Activated T-cell treated with anti-CD3 and anti-CD28 coated beads, Interleukin-2, amount 50 U/mL, for 24 hours (primary cell): ENCODE results near the gene ARHGAP32.
"Not testable (repeated sequence)": the region's sequence is repeated elsewhere in the genome, so short reads cannot be mapped to it uniquely, and the experiment has no call there.

Experiments
- DNase-seq: peaks from one replicate; pipeline ENCODE4 v3.0.0-alpha.2; 2020
- H3K27ac Mint-ChIP-seq: 2 replicates; pipeline ENCODE4 v1.8.0; 2020; ENCODE audit warnings: mild to moderate bottlenecking, mixed read lengths
- H3K27me3 Mint-ChIP-seq: 2 replicates; pipeline ENCODE4 v1.8.0; 2020; ENCODE audit warnings: mixed read lengths
- H3K36me3 Mint-ChIP-seq: 2 replicates; pipeline ENCODE4 v1.8.0; 2020; ENCODE audit warnings: low read depth, mixed read lengths
- H3K4me1 Mint-ChIP-seq: 2 replicates; pipeline ENCODE4 v1.8.0; 2020; ENCODE audit warnings: low read depth, mixed read lengths
- H3K4me3 Mint-ChIP-seq: 2 replicates; pipeline ENCODE4 v1.8.0; 2020; ENCODE audit warnings: mild to moderate bottlenecking, moderate library complexity, mixed read lengths
- H3K9me3 Mint-ChIP-seq: 2 replicates; pipeline ENCODE4 v1.8.0; 2020; ENCODE audit warnings: mixed read lengths

Gene ARHGAP32

GRCh38 chr11:129048911-129049310 is 143.2 kb downstream of the ARHGAP32 start:
- H3K9me3 Mint-ChIP-seq: no peaks in the 10 kb centered on the region
- H3K27me3 Mint-ChIP-seq: no peaks in the 10 kb centered on the region
- H3K4me1 Mint-ChIP-seq: no peaks in the 10 kb centered on the region
- H3K27ac Mint-ChIP-seq: no peak overlapping the region
- no peak overlapping the region for H3K4me3 Mint-ChIP-seq
- DNase-seq: no peak
- H3K36me3 Mint-ChIP-seq: no peaks in the 10 kb centered on the region

DNA sequence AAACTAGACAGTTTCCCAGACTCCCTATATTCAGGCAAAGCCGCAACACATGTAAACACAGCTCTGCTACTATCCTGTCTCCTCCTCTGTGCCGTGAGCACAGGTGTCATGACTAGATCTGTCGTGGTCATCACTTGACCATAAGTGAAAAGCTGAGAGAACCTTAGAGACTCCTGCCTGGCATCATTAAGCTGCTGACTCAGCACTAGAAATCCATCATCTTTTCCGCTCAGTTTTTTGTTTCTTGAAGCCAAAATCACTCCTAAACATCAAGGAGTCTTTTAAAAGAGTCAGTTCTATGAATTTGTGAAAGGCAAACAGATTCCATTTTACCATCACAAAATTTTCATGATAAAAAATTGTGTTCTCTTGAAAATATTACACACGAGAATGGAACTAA is 147.0 kb downstream of the ARHGAP32 start:
- H3K9me3 Mint-ChIP-seq: no peaks in the 10 kb centered on the region
- no peak overlapping the region for H3K27ac Mint-ChIP-seq
- no peak for DNase-seq
- H3K4me3 Mint-ChIP-seq: no peak overlapping the region
- H3K27me3 Mint-ChIP-seq: no peaks in the 10 kb centered on the region
- H3K4me1 Mint-ChIP-seq: no peaks in the 10 kb centered on the region
- no peaks in the 10 kb centered on the region for H3K36me3 Mint-ChIP-seq

GRCh38 chr11:129042503-129042902 is 149.6 kb downstream of the ARHGAP32 start:
- no peak overlapping the region for H3K27ac Mint-ChIP-seq
- no peak for DNase-seq
- H3K36me3 Mint-ChIP-seq: peaks cover 2% of the 10 kb centered on the region

GRCh38 chr11:129041611-129042018 is 150.5 kb downstream of the ARHGAP32 start:
- DNase-seq: no peak
- H3K27ac Mint-ChIP-seq: no peak overlapping the region
- no peaks in the 10 kb centered on the region for H3K27me3 Mint-ChIP-seq
- H3K4me3 Mint-ChIP-seq: no peak overlapping the region
- H3K4me1 Mint-ChIP-seq: no peaks in the 10 kb centered on the region
- H3K9me3 Mint-ChIP-seq: no peaks in the 10 kb centered on the region
- H3K36me3 Mint-ChIP-seq: peaks cover 2% of the 10 kb centered on the region

More at GRCh38 chr11:129042503-129042902, 149.6 kb downstream of the ARHGAP32 start:
- H3K27me3 Mint-ChIP-seq: no peaks in the 10 kb centered on the region
- H3K4me3 Mint-ChIP-seq: no peak overlapping the region
- H3K4me1 Mint-ChIP-seq: no peaks in the 10 kb centered on the region
- H3K9me3 Mint-ChIP-seq: no peaks in the 10 kb centered on the region

DNA sequence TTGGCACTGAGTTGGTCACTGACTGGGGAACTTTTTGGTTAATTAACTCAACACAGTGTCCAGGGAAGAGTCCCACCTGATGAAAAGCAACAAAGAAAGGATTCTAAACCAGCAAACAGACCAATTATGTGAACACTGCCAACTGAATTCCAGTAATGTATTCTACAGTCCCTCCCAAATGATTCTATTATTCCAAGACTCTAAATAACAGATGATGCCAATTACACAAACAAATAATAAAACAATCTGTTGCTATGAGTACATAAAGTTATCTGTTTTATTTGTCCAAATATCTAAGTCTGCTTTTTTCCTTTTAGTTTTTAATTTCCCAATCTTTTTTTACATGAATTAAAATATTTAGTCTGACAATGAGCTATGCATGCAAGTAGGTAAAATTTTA is 151.2 kb downstream of the ARHGAP32 start:
- H3K27ac Mint-ChIP-seq: no peak overlapping the region
- H3K36me3 Mint-ChIP-seq: peaks cover 2% of the 10 kb centered on the region
- no peak for DNase-seq
- no peaks in the 10 kb centered on the region for H3K27me3 Mint-ChIP-seq
- H3K4me1 Mint-ChIP-seq: no peaks in the 10 kb centered on the region
- no peaks in the 10 kb centered on the region for H3K9me3 Mint-ChIP-seq
- H3K4me3 Mint-ChIP-seq: no peak overlapping the region

DNA sequence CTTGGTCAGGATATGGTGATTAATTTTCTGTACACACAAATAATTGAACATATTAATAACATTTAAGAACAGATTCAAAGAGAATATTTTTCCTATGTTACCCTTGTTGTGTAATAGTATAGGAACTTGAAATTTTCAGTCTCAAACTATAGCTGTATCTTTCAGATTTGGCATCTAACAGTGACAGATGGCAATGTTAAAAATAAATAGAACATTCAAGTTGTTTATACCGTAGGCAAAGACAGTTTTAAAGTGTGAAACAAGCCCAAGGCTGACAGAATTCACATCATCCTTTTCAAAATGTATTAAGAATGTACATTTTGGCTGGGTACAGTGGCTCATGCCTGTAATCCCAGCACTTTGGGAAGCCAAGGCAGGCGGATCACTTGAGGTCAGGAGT is 156.9 kb downstream of the ARHGAP32 start:
- Mint-ChIP-seq H3K27ac (no peak overlapping the region), H3K4me3 (no peak overlapping the region), H3K9me3 (no peaks in the 10 kb centered on the region), H3K27me3 (no peaks in the 10 kb centered on the region), H3K36me3 (peaks cover 2% of the 10 kb centered on the region), H3K4me1 (no peaks in the 10 kb centered on the region)
- DNase-seq: no peak

- Mint-ChIP-seq H3K27me3 (no peaks in the 10 kb centered on the region), H3K27ac (no peak overlapping the region), H3K4me1 (no peaks in the 10 kb centered on the region), H3K9me3 (no peaks in the 10 kb centered on the region), H3K36me3 (peaks cover 2% of the 10 kb centered on the region), H3K4me3 (no peak overlapping the region)
- no peak for DNase-seq
Observed at GRCh38 chr11:129034001-129034400, 158.1 kb downstream of the ARHGAP32 start.

DNA sequence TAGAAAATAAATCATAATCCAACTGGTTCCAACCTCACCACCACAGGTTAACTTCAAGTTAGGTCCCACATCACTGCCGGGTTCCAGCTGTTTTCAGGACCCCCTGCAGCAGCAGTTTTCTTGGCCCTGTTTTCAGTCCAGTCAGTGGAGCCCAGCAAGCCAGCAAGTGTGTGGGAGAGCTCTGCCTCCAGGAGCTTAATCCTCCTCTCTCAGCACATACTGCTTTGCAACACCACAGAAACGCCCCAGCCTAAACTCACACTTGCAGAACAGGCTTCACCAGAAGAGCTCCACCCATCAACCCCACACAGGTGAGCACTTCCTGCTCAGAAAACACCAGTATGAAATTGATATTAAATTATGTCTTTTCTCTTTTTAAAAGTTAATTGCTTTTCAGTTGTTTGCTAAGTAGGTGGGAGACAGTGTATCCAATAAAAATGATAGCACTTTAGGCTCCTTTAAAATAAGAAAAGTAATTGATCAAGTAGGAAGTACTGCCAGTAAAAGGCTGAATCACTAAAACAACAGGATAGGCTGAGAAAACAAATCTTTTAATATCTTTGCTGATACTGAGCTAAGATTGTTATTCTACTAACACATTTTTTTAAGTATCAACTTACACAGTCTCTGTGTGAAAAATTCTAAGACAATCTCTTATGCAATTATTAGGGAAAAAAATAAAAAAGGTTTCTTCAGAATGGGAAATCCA is 168.0 kb downstream of the ARHGAP32 start:
- no peaks in the 10 kb centered on the region for H3K36me3 Mint-ChIP-seq
- H3K4me1 Mint-ChIP-seq: peaks cover 25% of the 10 kb centered on the region
- no peaks in the 10 kb centered on the region for H3K9me3 Mint-ChIP-seq
- no peak overlapping the region for H3K27ac Mint-ChIP-seq
- no peak overlapping the region for H3K4me3 Mint-ChIP-seq
- DNase-seq: no peak
- H3K27me3 Mint-ChIP-seq: no peaks in the 10 kb centered on the region

DNA sequence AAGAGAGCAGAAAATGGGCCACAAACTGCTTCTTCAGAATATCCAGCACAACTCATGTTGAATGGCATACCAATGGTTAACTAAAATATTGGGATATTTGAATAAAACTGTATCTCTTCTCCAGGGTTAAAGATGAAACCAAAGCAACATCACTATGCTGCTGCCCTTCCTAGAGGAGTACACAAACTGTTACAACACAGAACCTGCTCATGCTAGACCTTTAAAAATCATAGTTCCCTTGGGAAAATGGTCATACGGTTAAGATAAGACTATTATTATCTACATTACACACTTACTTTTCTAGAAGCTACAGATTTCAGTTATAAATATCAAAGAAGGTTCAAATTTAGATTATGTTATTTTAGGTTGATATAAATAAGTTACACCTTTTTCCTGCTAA is 170.8 kb downstream of the ARHGAP32 start:
- H3K4me1 Mint-ChIP-seq: peaks cover 27% of the 10 kb centered on the region
- DNase-seq: no peak
- H3K9me3 Mint-ChIP-seq: no peaks in the 10 kb centered on the region
- H3K27ac Mint-ChIP-seq: no peak overlapping the region
- H3K4me3 Mint-ChIP-seq: no peak overlapping the region
- no peaks in the 10 kb centered on the region for H3K27me3 Mint-ChIP-seq
- no peaks in the 10 kb centered on the region for H3K36me3 Mint-ChIP-seq

GRCh38 chr11:129018991-129019390 is 173.1 kb downstream of the ARHGAP32 start:
- Mint-ChIP-seq H3K27me3 (no peaks in the 10 kb centered on the region), H3K4me3 (no peak overlapping the region), H3K9me3 (no peaks in the 10 kb centered on the region), H3K4me1 (peaks cover 24% of the 10 kb centered on the region), H3K36me3 (no peaks in the 10 kb centered on the region), H3K27ac (no peak overlapping the region)
- no peak for DNase-seq

DNA sequence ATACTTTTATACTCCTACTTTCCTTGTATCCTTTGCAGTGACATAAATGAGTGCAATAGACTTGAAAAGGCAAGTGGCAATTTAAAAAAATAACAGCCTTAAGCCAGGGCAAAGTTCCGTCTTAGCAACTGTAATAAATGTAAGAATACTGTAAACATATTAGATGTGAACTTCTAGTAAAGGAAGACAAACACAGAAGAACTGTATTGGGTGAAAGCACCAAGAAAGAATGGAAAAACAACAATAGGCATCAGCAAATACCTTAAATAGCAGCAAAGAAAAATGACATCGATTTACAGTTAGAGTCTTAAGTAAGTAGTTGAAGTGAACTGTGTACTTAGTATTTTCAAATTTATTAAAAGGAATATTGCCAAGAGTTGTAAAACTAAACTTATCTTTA is 174.0 kb downstream of the ARHGAP32 start:
- Mint-ChIP-seq H3K27me3 (no peaks in the 10 kb centered on the region), H3K36me3 (no peaks in the 10 kb centered on the region), H3K27ac (no peak overlapping the region), H3K9me3 (no peaks in the 10 kb centered on the region), H3K4me1 (peaks cover 19% of the 10 kb centered on the region), H3K4me3 (no peak overlapping the region)
- no peak for DNase-seq

GRCh38 chr11:129013737-129014475 is 178.2 kb downstream of the ARHGAP32 start:
- Mint-ChIP-seq H3K4me3 (no peak overlapping the region), H3K27ac (no peak overlapping the region), H3K27me3 (no peaks in the 10 kb centered on the region), H3K36me3 (no peaks in the 10 kb centered on the region), H3K9me3 (no peaks in the 10 kb centered on the region), H3K4me1 (no peaks in the 10 kb centered on the region)
- no peak for DNase-seq

DNA sequence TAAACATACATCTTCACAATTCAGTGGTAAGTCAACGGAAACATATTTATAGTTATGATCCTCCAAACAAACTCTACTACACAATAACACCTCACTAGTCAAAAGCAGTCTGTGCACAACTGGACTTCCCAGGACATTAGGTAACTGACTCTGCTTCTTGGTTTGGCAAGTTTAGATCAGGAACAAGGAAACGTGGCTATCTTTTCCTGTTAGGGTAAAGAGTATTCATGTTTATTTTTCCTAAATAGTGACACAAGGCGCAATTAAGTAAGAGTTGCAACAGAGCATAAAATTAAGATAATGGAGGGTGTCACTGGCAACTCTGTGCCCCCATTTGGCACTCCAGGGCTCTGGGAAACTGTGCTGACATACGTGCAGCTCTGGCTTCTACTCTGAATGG is 179.2 kb downstream of the ARHGAP32 start:
- Mint-ChIP-seq H3K4me3 (no peak overlapping the region), H3K27me3 (no peaks in the 10 kb centered on the region), H3K27ac (no peak overlapping the region), H3K9me3 (no peaks in the 10 kb centered on the region), H3K36me3 (no peaks in the 10 kb centered on the region), H3K4me1 (no peaks in the 10 kb centered on the region)
- no peak for DNase-seq

GRCh38 chr11:129006161-129006560 is 186.0 kb downstream of the ARHGAP32 start:
- no peaks in the 10 kb centered on the region for H3K36me3 Mint-ChIP-seq
- no peak for DNase-seq
- no peak overlapping the region for H3K27ac Mint-ChIP-seq
- no peaks in the 10 kb centered on the region for H3K4me1 Mint-ChIP-seq
- no peaks in the 10 kb centered on the region for H3K27me3 Mint-ChIP-seq
- no peak overlapping the region for H3K4me3 Mint-ChIP-seq
- peaks cover 34% of the 10 kb centered on the region for H3K9me3 Mint-ChIP-seq

DNA sequence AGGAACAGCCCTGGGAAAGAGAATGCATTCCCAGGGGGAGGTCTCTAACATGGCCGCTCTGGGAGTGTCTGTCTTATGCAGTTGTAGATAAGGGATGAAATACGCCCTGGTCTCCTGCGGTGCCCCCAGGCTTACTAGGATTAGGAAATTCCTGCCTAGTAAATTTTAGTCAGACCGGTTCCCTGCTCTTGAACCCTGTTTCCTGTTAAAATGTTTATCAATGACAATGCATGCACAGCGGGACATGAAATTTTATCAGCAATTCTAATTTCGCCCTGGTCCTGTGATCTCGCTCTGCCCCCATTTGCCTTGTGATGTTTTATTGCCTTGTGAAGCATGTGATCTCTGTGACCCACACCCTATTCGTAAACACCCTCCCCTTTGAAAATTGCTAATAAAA is 193.0 kb downstream of the ARHGAP32 start:
- H3K4me3 Mint-ChIP-seq, H3K27me3 Mint-ChIP-seq, DNase-seq, H3K27ac Mint-ChIP-seq, H3K4me1 Mint-ChIP-seq: not testable (repeated sequence)
- peaks cover 40% of the 10 kb centered on the region for H3K9me3 Mint-ChIP-seq
- peaks cover 19% of the 10 kb centered on the region for H3K36me3 Mint-ChIP-seq
